Fibroblast of skin of abdomen (primary cell): ENCODE measurements around the gene FOXP2.
"Not testable (repeated sequence)": the region's sequence is repeated elsewhere in the genome, so short reads cannot be mapped to it uniquely, and the experiment has no call there.

Experiments
- DNase-seq: peaks from one replicate; pipeline ENCODE4 v3.0.0-alpha.2; 2013

Gene FOXP2

DNA sequence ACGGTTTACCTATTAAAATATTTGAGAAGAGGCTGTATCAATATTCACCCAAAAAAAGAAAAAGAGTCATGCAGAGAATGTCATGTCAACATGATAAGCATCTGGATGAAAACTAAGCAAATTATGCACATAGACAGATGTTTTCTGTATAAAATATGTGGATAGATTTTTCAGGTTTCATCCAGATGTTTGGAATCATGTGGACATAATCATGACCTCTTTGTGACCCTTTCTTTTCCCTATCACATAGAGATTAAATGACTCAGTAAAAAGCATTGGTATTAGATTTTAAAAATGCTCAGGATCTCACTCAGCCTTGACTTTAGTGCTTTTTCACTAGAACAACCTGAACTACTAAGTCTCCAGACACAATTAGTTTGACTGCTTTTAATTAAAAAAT lies 90.0 kb downstream of the FOXP2 start:
- peak; percentile 9 for DNase-seq

DNA sequence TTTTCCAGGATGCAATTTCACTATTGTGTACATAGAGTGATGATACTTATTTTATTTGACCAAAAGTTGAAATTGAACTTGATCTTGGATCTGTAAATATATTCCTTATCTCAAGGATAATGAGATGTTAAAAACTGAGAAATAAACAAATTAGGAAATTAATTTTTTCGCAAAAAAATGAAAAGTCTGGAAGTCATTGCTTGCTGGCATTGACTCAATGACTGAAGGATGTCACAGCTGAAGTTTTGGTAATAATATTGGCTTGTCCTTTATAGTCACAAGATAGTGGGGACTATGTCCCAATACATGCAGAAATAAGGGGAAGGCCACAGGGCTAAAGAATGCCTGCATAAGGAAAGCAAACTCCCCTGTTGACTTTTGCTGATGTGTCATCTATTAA lies 92.8 kb downstream of the FOXP2 start:
- DNase-seq: no peak

DNA sequence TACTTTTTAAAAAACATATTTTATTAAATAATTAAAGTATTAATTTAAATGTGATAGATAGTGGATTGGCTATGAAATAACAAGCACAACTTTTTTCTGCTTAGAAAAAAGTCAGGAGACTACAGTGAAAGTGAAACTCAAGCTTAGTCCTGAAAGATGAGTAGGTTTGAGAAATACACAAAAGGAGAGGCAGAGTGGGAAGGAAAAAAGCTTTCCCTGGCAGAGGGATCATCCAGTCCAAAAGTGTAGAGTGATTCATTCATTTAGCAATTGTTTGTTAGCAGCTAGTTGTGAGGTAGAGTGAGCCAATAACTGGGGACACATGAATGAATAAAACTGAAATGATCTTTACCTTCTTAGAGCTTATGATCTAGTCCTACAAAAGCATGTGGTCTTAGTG lies 93.5 kb downstream of the FOXP2 start:
- peak; percentile 12 for DNase-seq

DNA sequence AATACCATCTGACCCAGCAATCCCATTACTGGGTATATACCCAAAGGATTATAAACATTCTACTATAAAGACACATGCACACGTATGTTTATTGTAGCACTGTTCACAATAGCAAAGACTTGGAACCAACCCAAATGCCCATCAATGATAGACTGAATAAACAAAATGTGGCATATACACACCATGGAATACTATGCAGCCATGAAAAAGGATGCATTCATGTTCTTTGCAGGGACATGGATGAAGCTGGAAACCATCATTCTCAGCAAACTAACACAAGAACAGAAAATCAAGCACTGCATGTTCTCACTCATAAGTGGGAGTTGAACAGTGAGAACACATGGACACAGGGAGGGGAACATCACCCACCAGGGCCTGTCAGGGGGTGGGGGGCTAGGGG lies 96.2 kb downstream of the FOXP2 start:
- DNase-seq: not testable (repeated sequence)

DNA sequence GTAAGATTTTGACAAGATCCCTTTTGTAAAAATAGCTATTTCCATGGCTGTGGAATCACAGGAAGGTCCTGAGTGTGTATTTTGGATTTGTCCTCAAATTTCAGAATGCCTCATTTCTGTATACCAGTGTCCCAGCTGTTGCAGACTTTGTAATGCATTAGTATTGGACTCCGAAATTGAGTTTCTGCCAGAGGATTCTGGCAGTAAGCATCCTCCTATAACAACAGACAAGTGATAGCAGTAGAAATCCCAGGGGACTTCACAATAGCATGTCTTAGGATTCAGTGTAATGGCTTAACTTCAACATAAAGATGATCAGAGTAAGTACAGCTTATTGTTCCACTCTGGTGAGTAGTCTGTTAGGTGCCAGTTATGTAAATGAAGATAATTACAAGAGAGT lies 104.6 kb downstream of the FOXP2 start:
- no peak for DNase-seq

DNA sequence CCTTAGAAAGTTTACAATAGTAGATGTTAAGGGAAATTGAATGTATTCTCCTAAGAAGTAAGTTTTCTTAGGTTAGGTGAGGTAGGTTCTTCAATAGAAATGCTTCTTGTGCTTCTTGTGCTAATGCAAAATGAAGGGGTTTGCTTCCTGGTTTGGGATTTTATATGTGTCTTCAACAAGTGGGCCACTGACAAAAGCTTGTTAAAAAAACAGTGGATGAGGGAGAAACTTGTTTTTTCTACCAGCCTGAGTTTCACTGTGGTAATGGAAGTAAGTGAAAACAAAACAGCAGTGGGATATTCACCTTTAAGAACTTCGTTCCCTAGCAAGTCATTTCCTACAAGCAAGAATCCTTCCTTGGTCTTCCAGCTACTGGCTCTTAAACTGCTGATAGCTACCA lies 107.5 kb downstream of the FOXP2 start:
- no peak for DNase-seq

DNA sequence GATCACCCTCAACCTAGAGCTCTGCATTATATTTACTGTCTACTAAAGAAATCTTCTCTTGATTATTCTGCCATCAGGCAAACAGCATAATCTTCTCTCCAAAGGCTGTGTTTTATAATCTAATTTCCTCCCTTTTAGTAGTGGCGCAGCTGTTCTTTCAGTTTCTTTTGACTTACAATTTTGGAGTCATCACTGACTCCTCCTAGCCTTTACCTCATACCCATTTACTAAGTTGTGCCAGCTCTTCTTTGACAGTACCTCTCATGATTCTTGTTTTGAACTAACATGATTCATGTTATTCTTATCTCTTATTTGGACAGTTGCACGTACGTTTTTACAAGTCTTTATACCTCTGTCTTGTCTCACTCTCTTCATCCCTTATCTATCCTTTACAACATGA lies 113.0 kb downstream of the FOXP2 start:
- DNase-seq: no peak

DNA sequence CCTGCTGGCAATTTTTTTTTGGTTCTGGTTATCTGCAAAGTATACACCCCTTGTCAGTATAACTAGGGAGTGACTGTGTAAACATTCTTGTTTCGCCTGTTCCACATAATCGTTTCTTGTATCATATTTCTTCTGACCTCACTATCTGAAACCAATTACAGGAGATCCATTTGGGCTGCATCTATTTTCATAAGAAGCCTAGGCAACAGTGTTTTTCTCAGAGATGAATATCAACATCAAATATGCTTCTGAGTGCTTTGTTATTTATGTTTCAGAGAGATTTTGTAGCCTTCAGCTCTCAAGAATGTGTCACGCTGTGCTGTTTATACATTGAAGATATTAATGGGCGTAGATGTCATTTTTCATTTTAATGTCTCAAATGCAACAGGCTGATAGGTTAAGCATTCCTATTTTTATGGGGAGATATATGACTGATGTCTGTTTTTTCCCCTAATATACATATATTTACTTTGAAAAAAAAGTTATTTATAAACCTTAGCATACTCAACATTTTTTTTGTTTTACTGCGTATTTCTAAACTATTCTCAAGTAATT lies 115.5 kb downstream of the FOXP2 start:
- peak; percentile 18 for DNase-seq

DNA sequence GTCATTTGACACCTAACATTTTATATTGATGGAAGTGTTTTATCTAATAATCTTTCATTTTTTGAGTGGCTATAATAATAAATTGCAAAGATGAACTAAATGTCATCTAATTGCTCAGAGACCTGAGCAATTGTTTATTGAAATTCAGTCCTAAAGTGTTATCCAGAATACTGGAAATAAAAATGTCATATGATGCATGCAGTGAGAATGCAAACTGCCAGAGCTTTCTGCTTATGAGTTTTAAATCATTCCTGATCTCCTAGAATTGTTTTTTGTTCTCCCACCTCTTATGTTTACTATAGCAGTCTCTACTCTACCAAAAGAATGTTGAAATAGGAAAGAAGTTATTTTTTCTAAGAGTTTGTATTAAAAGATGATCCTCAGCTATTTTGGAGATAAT lies 116.7 kb downstream of the FOXP2 start:
- DNase-seq: no peak

DNA sequence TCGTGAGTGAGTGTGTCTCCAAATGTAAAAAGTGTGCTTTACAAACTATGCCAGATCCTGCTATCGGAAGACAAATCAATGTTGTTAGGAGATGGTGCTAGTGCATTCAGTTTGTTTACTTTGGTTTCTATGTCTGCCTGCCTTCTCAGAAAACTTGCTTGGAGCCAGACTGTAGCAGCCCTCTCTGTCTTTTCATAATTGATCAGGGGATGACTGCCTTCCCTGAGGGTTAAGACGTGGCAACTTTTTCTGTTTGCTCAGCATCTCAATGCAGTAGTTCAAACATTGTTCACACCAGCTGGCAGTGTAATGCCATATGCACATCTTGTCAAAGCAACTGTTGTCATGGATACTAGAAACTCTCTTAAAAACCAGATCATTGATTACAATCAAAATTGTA lies 118.5 kb downstream of the FOXP2 start:
- DNase-seq: no peak

DNA sequence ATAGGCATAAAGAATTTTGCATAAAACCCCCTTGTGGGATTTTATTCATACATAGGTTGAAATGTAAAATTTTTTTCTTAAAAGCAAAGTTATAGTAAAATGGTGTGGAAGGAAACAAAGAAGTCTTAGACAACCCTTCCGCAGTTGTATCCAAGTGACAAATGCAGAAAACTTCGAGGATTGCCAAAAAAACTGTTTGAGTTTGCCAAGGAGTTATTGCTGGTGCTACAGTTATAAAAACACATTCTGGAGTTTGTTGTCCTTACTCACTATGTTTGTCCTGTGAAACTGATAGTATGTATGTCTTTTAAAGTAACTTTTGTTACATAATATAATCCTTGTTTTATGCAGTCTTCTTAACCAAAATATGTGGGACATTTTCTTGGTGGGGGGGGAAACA lies 120.3 kb downstream of the FOXP2 start:
- DNase-seq: no peak

DNA sequence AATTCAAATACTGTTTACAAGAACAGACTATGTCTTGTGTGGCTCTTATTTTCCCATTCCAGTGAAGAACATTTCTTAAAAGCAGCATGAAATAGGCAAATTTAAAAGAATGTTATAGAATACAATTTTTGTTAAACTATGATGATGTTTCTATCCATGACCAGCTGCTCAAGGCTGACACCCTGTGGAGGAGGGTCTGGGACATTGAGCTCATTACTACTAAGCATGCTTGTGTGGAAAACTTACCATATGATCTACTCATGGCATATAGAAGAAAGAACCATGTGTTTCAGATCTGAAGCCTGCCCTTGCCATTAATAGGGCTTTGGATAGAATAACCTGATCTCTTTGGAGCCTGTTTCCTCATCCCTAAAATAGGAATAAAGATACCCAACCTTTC lies 125.0 kb downstream of the FOXP2 start:
- peak; percentile 41 for DNase-seq

DNA sequence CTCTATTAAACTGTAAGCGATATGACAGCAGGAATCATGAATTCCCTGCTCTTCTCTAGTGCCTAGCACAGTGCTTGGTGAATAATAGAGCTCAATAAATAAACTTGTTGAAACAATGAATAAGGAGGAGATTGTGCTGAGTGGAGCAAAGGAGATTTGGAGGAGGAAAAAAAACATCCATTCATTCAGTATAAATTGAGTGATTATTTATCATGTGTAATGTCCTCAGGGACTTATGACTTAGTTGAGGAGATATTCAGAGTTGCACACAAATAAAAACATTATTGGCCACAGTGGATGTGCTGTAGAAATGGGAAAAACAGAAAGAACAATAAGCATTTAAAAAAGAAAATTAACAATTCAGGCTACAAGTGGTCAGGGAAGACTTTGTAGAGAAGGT lies 125.7 kb downstream of the FOXP2 start:
- no peak for DNase-seq

DNA sequence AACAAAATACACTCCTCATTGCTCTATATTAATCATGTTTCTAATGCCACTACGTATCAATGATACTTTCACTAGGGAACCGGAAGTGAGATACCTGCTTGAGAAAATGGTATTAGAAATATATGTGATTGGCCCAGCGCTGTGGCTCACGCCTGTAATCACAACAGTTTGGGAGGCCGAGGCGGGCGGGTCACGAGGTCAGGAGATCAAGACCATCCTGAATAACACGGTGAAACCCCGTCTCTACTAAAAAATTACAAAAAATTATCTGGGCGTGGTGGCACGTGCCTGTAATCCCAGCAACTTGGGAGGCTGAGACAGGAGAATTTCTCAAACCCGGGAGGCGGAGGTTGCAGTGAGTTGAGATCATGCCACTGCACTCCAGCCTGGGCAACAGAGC lies 132.7 kb downstream of the FOXP2 start:
- DNase-seq: not testable (repeated sequence)

DNA sequence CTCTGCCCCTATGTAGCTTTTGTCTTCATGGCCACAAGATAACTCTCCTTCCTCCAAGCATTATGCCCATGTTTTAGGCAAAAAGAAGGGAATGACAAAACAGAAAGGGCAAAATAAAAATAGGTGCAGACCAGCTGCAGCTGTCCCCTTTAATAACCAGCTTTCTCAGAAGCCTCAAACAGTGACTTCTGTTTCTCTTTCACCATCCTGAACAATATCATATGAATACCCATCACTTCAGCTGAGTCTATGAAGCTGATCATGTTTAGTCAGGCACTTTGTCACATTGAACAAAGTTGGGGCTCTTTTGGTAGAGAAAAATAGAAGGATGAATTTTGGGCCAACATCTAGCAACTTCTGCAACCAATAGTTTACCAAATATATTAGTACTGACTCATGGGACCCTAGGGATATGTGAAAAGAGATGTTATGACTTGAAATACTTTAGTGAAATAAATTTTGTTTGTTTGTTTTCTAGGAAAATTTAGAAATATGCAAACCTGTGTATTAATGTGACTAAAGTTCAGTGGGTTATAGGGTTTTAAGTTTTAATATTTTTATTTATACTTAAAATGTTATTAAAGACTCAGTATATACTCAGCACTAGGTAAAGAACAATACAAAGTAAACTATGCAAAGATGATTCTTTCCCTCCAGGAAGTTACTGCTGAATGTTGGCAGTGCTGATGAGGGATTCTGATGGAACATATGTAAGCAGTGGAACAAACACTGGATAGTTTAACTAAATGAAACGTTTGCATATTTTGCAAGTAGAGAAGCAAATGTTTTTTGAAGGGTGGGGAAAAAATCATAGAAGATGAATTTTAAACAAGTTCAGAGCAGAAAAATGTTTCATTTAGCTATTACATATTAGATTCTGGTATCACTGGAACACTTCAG lies 133.7 kb downstream of the FOXP2 start:
- no peak for DNase-seq

DNA sequence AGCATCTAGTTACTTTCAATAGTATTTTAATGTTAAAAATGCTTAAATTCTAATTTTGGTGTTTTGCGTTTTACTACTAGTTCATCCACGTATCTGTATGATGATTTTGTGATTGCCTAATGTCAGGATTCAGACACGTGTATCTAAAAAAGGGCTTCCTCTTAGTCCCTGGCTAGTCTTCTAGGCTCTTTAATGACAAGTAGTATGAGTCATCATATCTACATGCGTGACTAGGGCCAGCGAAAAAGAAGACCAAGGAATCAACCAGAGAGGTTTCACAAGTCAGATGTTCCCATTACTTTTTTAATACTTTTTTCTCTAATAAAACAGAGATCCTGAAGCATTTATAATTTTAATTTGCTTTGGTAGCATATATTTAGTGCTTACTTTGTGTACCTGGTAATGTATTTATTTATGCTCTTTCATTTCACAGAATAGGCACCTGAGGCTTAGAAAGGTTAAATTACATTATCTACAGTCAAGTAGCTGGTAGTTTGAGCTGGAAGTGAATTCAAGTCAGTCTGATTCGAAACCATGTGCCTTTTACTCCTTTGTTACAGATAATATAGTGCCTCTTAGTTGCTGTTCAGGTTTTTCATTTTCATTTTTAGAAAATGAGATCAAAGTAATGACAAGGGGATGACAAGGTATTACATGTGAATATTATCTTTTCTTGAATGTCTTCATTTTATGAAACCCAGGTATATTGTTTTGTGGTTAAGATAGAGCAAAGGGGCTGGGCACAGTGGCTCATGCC lies 140.3 kb downstream of the FOXP2 start:
- peak; percentile 32 for DNase-seq

DNA sequence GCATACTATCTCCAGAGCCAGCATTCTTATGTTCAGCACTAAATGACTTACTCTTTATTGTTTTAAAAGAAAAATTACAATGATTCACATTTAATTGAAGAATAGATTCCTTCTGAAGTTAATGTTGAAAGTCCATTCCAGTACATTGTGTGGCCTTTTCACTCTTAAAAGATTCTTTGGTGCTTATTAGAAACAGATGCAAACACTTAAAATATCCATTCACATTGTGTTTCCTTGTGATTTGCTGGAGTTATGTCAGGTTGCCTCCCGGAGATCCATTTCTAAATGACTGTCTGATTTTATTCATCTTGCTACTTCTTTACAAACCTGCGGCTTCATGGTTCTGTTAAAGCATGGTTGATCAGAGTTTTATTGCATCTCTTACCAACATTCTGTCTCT lies 152.8 kb downstream of the FOXP2 start:
- DNase-seq: peak; percentile 69

DNA sequence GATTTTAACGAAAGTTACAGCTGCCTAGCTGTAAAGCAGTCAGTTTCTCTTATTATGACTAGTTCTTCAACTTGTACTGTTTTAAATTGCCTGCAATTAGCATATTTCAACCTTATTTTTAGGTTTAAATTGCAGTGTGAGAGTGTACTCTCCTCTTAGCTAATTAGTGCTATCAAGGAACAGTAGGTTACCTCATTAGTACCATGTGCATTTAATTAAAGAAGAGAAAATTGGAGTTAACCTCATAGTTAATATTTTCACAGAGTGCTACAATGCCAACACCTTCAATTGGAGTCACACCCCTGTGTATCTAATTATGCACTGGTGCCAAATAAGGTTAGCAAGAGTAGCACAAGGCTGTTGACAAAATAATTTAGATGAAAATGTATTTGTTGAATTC lies 154.6 kb downstream of the FOXP2 start:
- DNase-seq: no peak

DNA sequence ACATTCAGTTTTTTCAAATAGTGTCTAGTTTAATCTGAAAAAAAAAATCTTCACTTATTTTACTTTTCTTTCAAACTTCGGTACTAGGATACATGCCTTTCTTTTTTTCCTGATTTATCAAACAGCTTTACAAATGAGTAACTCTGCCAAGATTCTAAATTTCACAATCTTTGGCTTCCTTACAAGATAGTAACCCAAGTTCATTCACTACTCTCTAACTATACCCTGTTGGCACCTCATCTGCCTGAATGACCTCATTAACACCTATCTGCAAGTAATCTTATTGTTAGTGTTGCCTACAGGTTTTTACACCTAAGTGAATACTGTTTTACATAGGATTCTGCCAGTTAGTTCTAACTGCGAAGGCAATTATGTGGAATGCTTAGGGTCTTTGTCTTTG lies 159.8 kb downstream of the FOXP2 start:
- DNase-seq: peak; percentile 37

DNA sequence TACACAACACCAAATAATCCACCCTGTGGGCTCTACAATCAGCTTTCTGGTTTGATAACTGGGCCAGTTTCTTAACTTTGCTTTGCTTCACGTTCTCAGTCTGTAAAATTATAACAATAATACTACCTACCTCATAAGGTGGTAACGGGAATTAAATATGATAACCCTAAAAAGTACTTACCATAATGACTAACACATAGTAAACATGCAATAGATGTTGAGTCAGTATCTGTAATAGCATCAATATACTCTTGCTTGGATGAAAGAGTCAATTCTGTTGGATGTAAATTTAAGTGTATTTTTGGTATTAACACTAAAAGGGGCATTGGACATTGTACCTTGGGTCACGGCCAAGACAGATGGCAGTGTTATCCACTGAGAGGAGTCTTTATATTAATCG lies 160.5 kb downstream of the FOXP2 start:
- DNase-seq: no peak

DNA sequence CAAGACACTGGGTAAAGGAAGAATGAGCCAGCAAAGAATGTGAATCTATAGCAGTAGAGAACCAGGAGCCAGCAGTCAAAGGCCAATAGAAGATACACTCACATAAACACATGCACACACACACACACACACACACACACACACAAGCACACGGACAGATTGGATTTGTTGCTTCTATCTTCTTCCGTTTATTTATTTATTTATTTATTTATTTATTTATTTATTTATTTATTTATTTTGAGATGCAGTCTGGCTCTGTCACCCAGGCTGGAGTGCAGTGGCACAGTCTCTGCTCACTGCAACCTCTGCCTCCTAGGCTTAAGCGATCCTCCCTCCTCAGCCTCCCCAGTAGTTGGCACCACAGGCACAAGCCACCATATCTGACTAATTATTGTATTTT lies 166.3 kb downstream of the FOXP2 start:
- not testable (repeated sequence) for DNase-seq

DNA sequence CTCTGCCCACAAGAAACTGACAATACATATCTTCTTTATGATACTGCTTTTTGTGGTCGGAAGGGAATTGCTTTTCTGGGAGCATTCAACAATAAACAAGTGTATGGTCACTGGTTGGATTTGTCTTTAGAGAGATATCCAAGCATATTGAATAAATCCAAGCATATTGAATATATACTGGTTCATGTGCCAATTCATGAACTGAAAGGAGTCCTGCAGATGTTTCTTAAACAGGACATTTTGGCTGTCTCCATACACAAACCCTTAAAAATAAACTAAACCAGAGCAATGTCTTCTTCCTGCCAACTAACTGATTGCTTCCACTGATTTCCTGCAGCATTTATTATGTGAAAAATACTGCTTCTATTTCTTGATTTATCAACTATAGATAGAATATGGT lies 173.9 kb downstream of the FOXP2 start:
- no peak for DNase-seq

DNA sequence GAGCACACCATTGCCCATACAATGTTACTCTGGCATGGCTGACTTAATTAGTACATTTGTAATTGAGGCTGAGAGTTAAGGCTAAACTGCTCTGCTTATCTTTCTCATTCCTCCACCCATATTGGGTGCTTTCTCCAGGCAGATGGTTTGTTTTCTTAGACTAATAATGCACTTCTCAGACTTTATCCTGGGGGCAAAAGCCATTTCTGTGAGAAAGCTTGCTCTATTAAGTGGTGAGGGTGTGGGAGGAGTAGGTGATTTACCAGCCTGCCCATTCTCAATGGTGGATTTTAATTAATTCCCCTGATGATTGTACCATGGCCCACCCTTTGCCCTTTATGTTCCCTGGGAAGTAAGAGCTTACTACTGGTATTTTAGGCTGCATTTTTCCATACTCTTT lies 174.8 kb downstream of the FOXP2 start:
- DNase-seq: no peak

DNA sequence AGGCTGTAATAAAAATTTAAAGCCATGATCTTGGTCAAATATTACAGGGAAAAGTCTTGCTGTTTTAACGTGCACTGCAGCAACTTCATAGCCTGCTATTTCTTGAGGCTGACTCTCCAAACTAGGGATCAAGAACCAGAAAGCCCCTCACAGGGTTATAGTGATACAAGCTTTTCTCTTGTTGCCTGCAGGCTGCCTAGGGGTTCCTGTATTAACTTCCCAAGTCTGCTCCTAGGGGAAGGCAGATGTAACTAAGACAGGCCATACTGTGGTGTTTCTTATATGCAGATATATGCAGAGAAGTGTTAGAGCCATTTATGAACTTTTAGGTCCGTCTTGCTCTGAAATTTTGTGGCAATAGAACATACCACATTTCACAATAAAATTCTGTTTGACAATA lies 175.7 kb downstream of the FOXP2 start:
- no peak for DNase-seq
